Measurements from ENCODE around the gene TNPO3.
"Not testable (repeated sequence)": the region's sequence is repeated elsewhere in the genome, so short reads cannot be mapped to it uniquely, and the experiment has no call there.

Gene TNPO3

GRCh38 chr7:128943251-128943650, 111.7 kb downstream of the TNPO3 start:
- Histone ChIP-seq H3K4me1 (ENCODE audit: control insufficient read depth in 2 of 2, insufficient read depth in 1 of 2, low read depth in 1 of 2, low read length in 2 of 2) (peaks cover 1 to 10% of the 10 kb centered on the region in 2 donors), H3K27me3 (ENCODE audit: control insufficient read depth in 3 of 3, insufficient read depth in 3 of 3, low read depth in 1 of 3, low read length in 3 of 3) (peaks cover 5 to 46% (median 19%) of the 10 kb centered on the region in 3 experiments)
- no CpG with 5 or more reads among the region's 2 CpGs for WGBS, 2 donors (ENCODE audit: extremely low coverage in 2 of 2, insufficient read length in 2 of 2, insufficient replicate concordance in 1 of 2)
- H3K9me3 ChIP-seq (replicated peaks in 1 of 2; ENCODE audit: control insufficient read depth in 2 of 2, insufficient read depth in 1 of 2, low read depth in 1 of 2, low read length in 2 of 2); H3K27ac ChIP-seq (replicated peaks; ENCODE audit: low read length); H3K79me1 ChIP-seq (ENCODE audit: low read depth, low read length); H3K4ac ChIP-seq (ENCODE audit: low read length); H3K4me3 ChIP-seq (ENCODE audit: low read length in 2 of 2); H2BK120ac ChIP-seq (ENCODE audit: low read depth, low read length); H2BK5ac ChIP-seq (ENCODE audit: low read length); H4K8ac ChIP-seq (ENCODE audit: low read depth, low read length); H3K18ac ChIP-seq (ENCODE audit: low read length); H4K91ac ChIP-seq (ENCODE audit: low read depth, low read length, poor library complexity); H3K36me3 ChIP-seq (replicated peaks in 1 of 2; ENCODE audit: control insufficient read depth in 2 of 2, insufficient read depth in 2 of 2, low read length in 2 of 2); DNase-seq (ENCODE audit: low spot score); H3K14ac ChIP-seq (ENCODE audit: low read length); H3K23ac ChIP-seq (ENCODE audit: low read depth, low read length, poor library complexity); H3K4me2 ChIP-seq (ENCODE audit: insufficient read depth, low read length, poor library complexity, severe bottlenecking); H2AFZ ChIP-seq (ENCODE audit: low read length); H2BK12ac ChIP-seq (ENCODE audit: low read length); H2AK5ac ChIP-seq (ENCODE audit: low read depth, low read length); H2BK15ac ChIP-seq (ENCODE audit: low read length); H3K9ac ChIP-seq (ENCODE audit: low read depth, low read length, poor library complexity): not testable (repeated sequence)

DNA sequence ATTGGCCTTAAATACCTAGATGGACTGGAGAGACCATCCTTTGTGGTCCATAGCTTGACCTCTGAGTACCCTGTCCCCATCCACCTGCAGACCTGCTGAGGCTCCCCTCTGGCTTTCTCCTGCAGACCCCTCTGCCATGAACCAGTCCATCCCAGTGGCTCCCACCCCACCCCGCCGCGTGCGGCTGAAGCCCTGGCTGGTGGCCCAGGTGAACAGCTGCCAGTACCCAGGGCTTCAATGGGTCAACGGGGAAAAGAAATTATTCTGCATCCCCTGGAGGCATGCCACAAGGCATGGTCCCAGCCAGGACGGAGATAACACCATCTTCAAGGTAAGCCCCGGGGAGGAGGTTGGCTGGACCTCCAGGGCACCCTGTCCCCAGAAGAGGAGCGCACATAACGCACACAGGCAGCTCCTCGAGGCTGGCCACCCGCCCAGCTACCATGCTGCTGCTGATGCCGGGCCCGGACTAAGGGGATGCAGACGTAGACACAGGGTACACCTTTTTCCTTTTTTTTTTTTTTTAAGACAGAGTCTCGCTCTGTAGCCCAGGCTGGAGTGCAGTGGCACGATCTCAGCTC, 112.9 kb downstream of the TNPO3 start:
- no peak overlapping the region for H2BK120ac ChIP-seq (ENCODE audit: low read depth, low read length)
- H4K91ac ChIP-seq (ENCODE audit: low read depth, low read length, poor library complexity), result no peak overlapping the region
- no peak for DNase-seq (ENCODE audit: low spot score)
- no peaks in the 10 kb centered on the region for H3K79me1 ChIP-seq (ENCODE audit: low read depth, low read length)
- no peak overlapping the region for H3K18ac ChIP-seq (ENCODE audit: low read length)
- H3K14ac ChIP-seq (ENCODE audit: low read length), result no peak overlapping the region
- no peak overlapping the region for H3K4ac ChIP-seq (ENCODE audit: low read length)
- H2BK5ac ChIP-seq (ENCODE audit: low read length), result no peak overlapping the region
- H3K36me3 ChIP-seq (replicated peaks in 1 of 2; ENCODE audit: control insufficient read depth in 2 of 2, insufficient read depth in 2 of 2, low read length in 2 of 2), result no peaks in the 10 kb centered on the region
- no CpG with 5 or more reads among the region's 16 CpGs for WGBS, 2 donors (ENCODE audit: extremely low coverage in 2 of 2, insufficient read length in 2 of 2, insufficient replicate concordance in 1 of 2)
- H3K4me3 ChIP-seq (ENCODE audit: low read length in 2 of 2), result no peak overlapping the region
- H3K9ac ChIP-seq (ENCODE audit: low read depth, low read length, poor library complexity), result no peak overlapping the region
- peaks cover 13 to 58% (median 31%) of the 10 kb centered on the region in 3 experiments for H3K27me3 ChIP-seq (ENCODE audit: control insufficient read depth in 3 of 3, insufficient read depth in 3 of 3, low read depth in 1 of 3, low read length in 3 of 3)
- no peak overlapping the region for H2BK12ac ChIP-seq (ENCODE audit: low read length)
- no peak overlapping the region for H3K27ac ChIP-seq (replicated peaks; ENCODE audit: low read length)
- H2BK15ac ChIP-seq (ENCODE audit: low read length), result no peak overlapping the region
- no peaks in the 10 kb centered on the region for H3K9me3 ChIP-seq (replicated peaks in 1 of 2; ENCODE audit: control insufficient read depth in 2 of 2, insufficient read depth in 1 of 2, low read depth in 1 of 2, low read length in 2 of 2)
- H2AK5ac ChIP-seq (ENCODE audit: low read depth, low read length), result no peak overlapping the region
- H3K4me1 ChIP-seq (ENCODE audit: control insufficient read depth in 2 of 2, insufficient read depth in 1 of 2, low read depth in 1 of 2, low read length in 2 of 2), result peaks cover 3 to 12% of the 10 kb centered on the region in 2 donors
- no peak overlapping the region for H3K23ac ChIP-seq (ENCODE audit: low read depth, low read length, poor library complexity)
- no peak overlapping the region for H4K8ac ChIP-seq (ENCODE audit: low read depth, low read length)
- H3K4me2 ChIP-seq (ENCODE audit: insufficient read depth, low read length, poor library complexity, severe bottlenecking), result no peak overlapping the region
- no peak overlapping the region for H2AFZ ChIP-seq (ENCODE audit: low read length)

- WGBS, 2 donors (ENCODE audit: extremely low coverage in 2 of 2, insufficient read length in 2 of 2, insufficient replicate concordance in 1 of 2), result no CpG with 5 or more reads among the region's 15 CpGs
- no peak overlapping the region for H3K27ac ChIP-seq (replicated peaks; ENCODE audit: low read length)
- H2BK15ac ChIP-seq (ENCODE audit: low read length), result no peak overlapping the region
Observed at GRCh38 chr7:128941323-128941890, 113.5 kb downstream of the TNPO3 start.

DNA sequence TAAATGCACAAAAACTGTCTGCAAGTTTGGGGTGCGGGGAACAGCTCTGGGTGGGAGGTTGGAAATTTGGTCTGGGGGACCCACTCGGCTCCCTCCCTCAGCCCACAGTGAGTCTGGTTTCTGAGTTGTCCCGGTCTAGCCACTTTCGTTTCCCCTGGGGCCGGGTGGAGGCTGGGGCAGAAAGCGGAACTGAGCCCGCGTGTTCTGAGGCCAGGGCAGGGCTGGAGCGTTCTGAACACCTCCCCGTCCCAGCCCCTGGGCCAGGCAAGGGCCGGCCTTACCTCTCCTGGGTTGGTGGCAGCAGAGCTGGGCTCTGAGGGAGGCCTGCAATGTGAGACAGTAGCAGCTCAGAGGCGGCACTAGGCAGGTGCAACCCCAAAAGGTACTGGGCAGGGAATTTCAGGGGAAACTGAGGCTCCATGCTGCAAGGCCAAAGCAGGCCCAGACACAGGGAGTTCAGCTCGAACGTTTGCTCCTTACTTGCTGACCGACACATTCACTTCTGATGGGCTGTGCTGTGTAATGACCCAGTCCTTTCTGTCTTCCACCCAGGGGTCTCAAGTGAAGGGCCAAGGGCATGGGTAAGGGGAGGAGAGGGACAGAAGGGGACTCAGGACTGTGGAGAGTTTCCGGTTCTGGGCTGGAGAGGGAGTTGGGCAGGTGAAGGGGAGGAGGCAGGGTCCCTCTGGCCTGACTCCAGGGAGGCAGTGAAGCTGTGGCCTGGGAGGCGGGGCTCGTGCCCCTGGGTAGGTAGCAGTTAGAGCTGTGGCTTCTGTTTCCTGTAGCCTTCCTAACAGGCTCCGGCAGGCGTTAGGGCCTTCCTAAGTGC, 114.2 kb downstream of the TNPO3 start:
- H3K4me3 ChIP-seq (ENCODE audit: low read length in 2 of 2), result no peak overlapping the region
- WGBS, 2 donors (ENCODE audit: extremely low coverage in 2 of 2, insufficient read length in 2 of 2, insufficient replicate concordance in 1 of 2), result no CpG with 5 or more reads among the region's 20 CpGs
- no peak overlapping the region for H3K4me2 ChIP-seq (ENCODE audit: insufficient read depth, low read length, poor library complexity, severe bottlenecking)
- H3K9me3 ChIP-seq (replicated peaks in 1 of 2; ENCODE audit: control insufficient read depth in 2 of 2, insufficient read depth in 1 of 2, low read depth in 1 of 2, low read length in 2 of 2), result no peaks in the 10 kb centered on the region
- H3K4me1 ChIP-seq (ENCODE audit: control insufficient read depth in 2 of 2, insufficient read depth in 1 of 2, low read depth in 1 of 2, low read length in 2 of 2), result peaks cover 3 to 12% of the 10 kb centered on the region in 2 donors
- no peak for DNase-seq (ENCODE audit: low spot score)
- H3K23ac ChIP-seq (ENCODE audit: low read depth, low read length, poor library complexity), result peak overlapping the region; percentile 20
- H2AFZ ChIP-seq (ENCODE audit: low read length), result no peak overlapping the region
- H2BK12ac ChIP-seq (ENCODE audit: low read length), result no peak overlapping the region
- no peak overlapping the region for H2BK15ac ChIP-seq (ENCODE audit: low read length)
- H3K9ac ChIP-seq (ENCODE audit: low read depth, low read length, poor library complexity), result no peak overlapping the region
- H3K4ac ChIP-seq (ENCODE audit: low read length), result no peak overlapping the region
- H3K27me3 ChIP-seq (ENCODE audit: control insufficient read depth in 3 of 3, insufficient read depth in 3 of 3, low read depth in 1 of 3, low read length in 3 of 3), result peaks cover 13 to 72% (median 38%) of the 10 kb centered on the region in 3 experiments
- no peak overlapping the region for H2BK5ac ChIP-seq (ENCODE audit: low read length)
- H4K8ac ChIP-seq (ENCODE audit: low read depth, low read length), result no peak overlapping the region
- no peak overlapping the region for H3K18ac ChIP-seq (ENCODE audit: low read length)
- H2BK120ac ChIP-seq (ENCODE audit: low read depth, low read length), result no peak overlapping the region
- no peaks in the 10 kb centered on the region for H3K36me3 ChIP-seq (replicated peaks in 1 of 2; ENCODE audit: control insufficient read depth in 2 of 2, insufficient read depth in 2 of 2, low read length in 2 of 2)
- no peak overlapping the region for H2AK5ac ChIP-seq (ENCODE audit: low read depth, low read length)
- no peak overlapping the region for H4K91ac ChIP-seq (ENCODE audit: low read depth, low read length, poor library complexity)
- no peak overlapping the region for H3K27ac ChIP-seq (replicated peaks; ENCODE audit: low read length)
- H3K14ac ChIP-seq (ENCODE audit: low read length), result no peak overlapping the region
- H3K79me1 ChIP-seq (ENCODE audit: low read depth, low read length), result no peaks in the 10 kb centered on the region

More at GRCh38 chr7:128941323-128941890, 113.5 kb downstream of the TNPO3 start:
- Histone ChIP-seq H3K23ac (ENCODE audit: low read depth, low read length, poor library complexity) (peak overlapping the region; percentile 20), H4K8ac (ENCODE audit: low read depth, low read length) (no peak overlapping the region), H3K4ac (ENCODE audit: low read length) (no peak overlapping the region), H3K4me3 (ENCODE audit: low read length in 2 of 2) (no peak overlapping the region), H3K36me3 (replicated peaks in 1 of 2; ENCODE audit: control insufficient read depth in 2 of 2, insufficient read depth in 2 of 2, low read length in 2 of 2) (no peaks in the 10 kb centered on the region), H3K9ac (ENCODE audit: low read depth, low read length, poor library complexity) (no peak overlapping the region), H2BK5ac (ENCODE audit: low read length) (no peak overlapping the region), H2BK120ac (ENCODE audit: low read depth, low read length) (no peak overlapping the region), H4K91ac (ENCODE audit: low read depth, low read length, poor library complexity) (no peak overlapping the region), H3K9me3 (replicated peaks in 1 of 2; ENCODE audit: control insufficient read depth in 2 of 2, insufficient read depth in 1 of 2, low read depth in 1 of 2, low read length in 2 of 2) (no peaks in the 10 kb centered on the region), H3K27me3 (ENCODE audit: control insufficient read depth in 3 of 3, insufficient read depth in 3 of 3, low read depth in 1 of 3, low read length in 3 of 3) (peaks cover 13 to 65% (median 38%) of the 10 kb centered on the region in 3 experiments), H3K18ac (ENCODE audit: low read length) (peak overlapping the region; percentile 27), H3K4me1 (ENCODE audit: control insufficient read depth in 2 of 2, insufficient read depth in 1 of 2, low read depth in 1 of 2, low read length in 2 of 2) (peaks cover 3 to 12% of the 10 kb centered on the region in 2 donors), H3K4me2 (ENCODE audit: insufficient read depth, low read length, poor library complexity, severe bottlenecking) (no peak overlapping the region), H2AFZ (ENCODE audit: low read length) (no peak overlapping the region), H3K79me1 (ENCODE audit: low read depth, low read length) (no peaks in the 10 kb centered on the region), H2AK5ac (ENCODE audit: low read depth, low read length) (no peak overlapping the region), H3K14ac (ENCODE audit: low read length) (no peak overlapping the region), H2BK12ac (ENCODE audit: low read length) (no peak overlapping the region)
- no peak for DNase-seq (ENCODE audit: low spot score)

All from neuronal stem cell (in vitro differentiated cells).